HG02938 (cell line): ENCODE results near the gene SLC14A1.

Experiments
- ATAC-seq: cut with Tn5 transposase; IDR thresholded peaks from one replicate; pipeline ENCODE4 v1.9.1; 2021; ENCODE audit warnings: mild to moderate bottlenecking, moderate library complexity; ENCODE audit not compliant: unreplicated experiment

SLC14A1 gene

GRCh38 chr18:45793264-45793965 is 69.4 kb downstream of the SLC14A1 start:
- no peak for ATAC-seq

DNA sequence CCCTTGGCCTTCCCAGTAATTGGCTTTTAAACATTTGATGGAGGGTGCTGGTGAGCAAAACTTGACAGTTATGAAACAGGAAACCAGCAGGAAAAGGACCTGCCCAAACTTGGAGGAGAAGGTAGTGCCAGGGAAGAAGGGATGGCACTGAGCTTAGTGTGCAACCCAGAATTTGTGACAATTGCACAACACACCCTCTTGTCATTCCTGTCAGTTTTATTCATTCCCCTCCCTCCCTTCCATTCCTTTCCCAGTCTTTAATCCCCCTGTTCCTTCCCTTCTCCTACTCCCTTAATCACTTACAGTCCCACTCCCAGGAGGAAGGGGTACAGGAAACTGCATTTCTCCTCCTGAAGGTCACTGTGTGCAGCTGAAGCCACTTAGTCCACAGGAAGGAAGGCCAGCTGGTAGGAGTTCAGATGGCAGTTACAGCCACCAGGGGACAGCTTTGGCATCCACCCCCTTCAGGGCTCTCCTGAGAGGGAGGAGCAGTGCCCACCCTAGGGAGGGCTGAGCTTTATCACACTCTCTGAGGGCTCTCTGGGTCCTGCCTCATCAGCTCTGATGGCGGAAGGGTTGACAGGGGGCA is 77.5 kb downstream of the SLC14A1 start:
- no peak for ATAC-seq
